ENCODE measurements around the gene KRT6A. TPM values are rescaled to one million over a fixed set of nuclear protein-coding genes. Genes with fewer than 3 reads are reported as not detected.
"Not testable (repeated sequence)": the region's sequence is repeated elsewhere in the genome, so short reads cannot be mapped to it uniquely, and the experiment has no call there.

Gene KRT6A
- total RNA-seq, 1 donor from 2014 or later: not detected

GRCh38 chr12:52488736-52489135 lies 4.3 kb downstream of the KRT6A start:
- peaks cover 4% of the 10 kb centered on the region for H3K36me3 ChIP-seq
- H3K4me1 Mint-ChIP-seq: no peaks in the 10 kb centered on the region
- H3F3A ChIP-seq (ENCODE audit: low read depth): no peaks in the 10 kb centered on the region
- H3K4me3 ChIP-seq: no peak overlapping the region
- H3K79me2 ChIP-seq (ENCODE audit: low read depth): no peaks in the 10 kb centered on the region
- no peak overlapping the region for H3K27ac ChIP-seq
- H3K9me3 Mint-ChIP-seq: peaks cover 3% of the 10 kb centered on the region
- no peaks in the 10 kb centered on the region for H3K27me3 Mint-ChIP-seq (ENCODE audit: insufficient read depth, low read depth)
- H3K36me3 Mint-ChIP-seq: no peaks in the 10 kb centered on the region
- no peaks in the 10 kb centered on the region for H4K20me1 ChIP-seq (ENCODE audit: low read depth)
- TF ChIP-seq EZH2 (IDR thresholded peaks at IDR 0.05) (no peak), EZH2phosphoT487 (IDR thresholded peaks at IDR 0.05) (no peak), CTCF (IDR thresholded peaks at IDR 0.05) (no peak)
- no peaks in the 10 kb centered on the region for H3K9me3 ChIP-seq (ENCODE audit: low read depth)
- no peak overlapping the region for H3K9ac ChIP-seq
- peaks cover 4% of the 10 kb centered on the region for H3K27me3 ChIP-seq
- H3K27ac Mint-ChIP-seq: no peak overlapping the region
- no peak overlapping the region for H2AFZ ChIP-seq (replicated peaks)
- H3K4me1 ChIP-seq: no peaks in the 10 kb centered on the region
- no peak overlapping the region for H3K4me2 ChIP-seq
- no peak for DNase-seq (ENCODE audit: low spot score)
- no peak overlapping the region for H3K4me3 Mint-ChIP-seq

DNA sequence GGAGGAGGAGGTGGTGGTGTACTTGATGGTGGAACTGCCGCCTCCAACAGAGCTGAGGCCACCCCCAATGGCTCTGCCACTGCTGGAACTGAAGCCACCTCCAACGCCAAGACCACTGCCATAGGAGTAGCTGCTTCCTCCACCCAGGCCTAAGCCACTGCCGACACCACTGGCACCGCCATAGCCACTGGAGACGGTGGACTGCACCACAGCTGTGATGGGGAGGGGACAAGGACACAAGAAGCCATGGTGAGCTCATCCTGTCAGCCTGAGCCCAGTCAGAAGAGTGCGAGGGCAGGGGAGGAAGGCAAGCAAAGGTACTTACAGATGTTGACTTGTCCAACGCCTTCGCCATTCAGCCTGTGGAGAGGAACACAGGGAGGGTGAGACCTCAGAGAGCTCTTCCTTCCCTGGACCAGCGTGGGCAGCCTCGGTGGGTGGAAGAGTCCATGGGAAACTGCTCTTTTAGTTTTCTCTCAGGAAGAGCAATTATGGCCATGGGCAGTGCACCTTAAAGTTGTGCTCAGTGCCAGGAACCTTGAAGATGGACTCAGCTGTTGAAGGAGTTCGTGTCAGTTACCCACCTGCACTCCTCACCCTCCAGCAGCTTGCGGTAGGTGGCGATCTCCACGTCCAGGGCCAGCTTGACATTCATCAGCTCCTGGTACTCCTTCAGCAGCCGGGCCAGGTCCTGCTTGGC lies 5.2 kb downstream of the KRT6A start:
- H3K9me3 ChIP-seq (ENCODE audit: low read depth); H3K27me3 ChIP-seq; H3K36me3 ChIP-seq; H3K9me3 Mint-ChIP-seq; H3K4me3 Mint-ChIP-seq; H3K79me2 ChIP-seq (ENCODE audit: low read depth); H3K27me3 Mint-ChIP-seq (ENCODE audit: insufficient read depth, low read depth); H3K9ac ChIP-seq; DNase-seq (ENCODE audit: low spot score); H4K20me1 ChIP-seq (ENCODE audit: low read depth); H3K4me3 ChIP-seq; H3K4me2 ChIP-seq; H3K27ac Mint-ChIP-seq; H3K4me1 Mint-ChIP-seq; H3K27ac ChIP-seq; H3F3A ChIP-seq (ENCODE audit: low read depth); H2AFZ ChIP-seq (replicated peaks); H3K4me1 ChIP-seq; H3K36me3 Mint-ChIP-seq: not testable (repeated sequence)

DNA sequence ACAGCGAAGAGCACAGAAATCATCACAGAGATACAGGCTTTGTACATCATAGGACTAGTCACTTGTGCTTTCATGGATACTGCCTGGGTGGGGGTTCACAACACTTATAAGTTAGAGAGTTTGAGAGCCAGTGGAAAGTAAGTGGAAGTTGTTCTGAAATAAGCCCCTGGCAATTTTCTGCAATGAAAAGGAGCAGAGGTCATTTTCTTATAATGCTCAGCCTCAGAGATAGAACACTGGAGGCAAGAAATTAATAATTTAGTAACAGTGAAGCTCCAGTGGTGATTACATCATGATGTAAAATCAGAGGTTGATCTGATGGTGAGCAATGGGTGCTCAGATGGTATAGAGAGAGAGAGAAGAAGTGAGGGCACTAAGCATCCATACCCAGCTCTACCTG lies 5.8 kb downstream of the KRT6A start:
- TF ChIP-seq CTCF (IDR thresholded peaks at IDR 0.05) (no peak), EZH2phosphoT487 (IDR thresholded peaks at IDR 0.05) (no peak), EZH2 (IDR thresholded peaks at IDR 0.05) (no peak)
- no peaks in the 10 kb centered on the region for H3K36me3 Mint-ChIP-seq

More for the DNA sequence above, 5.8 kb downstream of the KRT6A start:
- Histone ChIP-seq H3K4me3 (no peak overlapping the region), H3F3A (ENCODE audit: low read depth) (no peaks in the 10 kb centered on the region), H3K4me1 (no peaks in the 10 kb centered on the region), H3K9me3 (ENCODE audit: low read depth) (no peaks in the 10 kb centered on the region), H3K4me2 (no peak overlapping the region), H3K27ac (no peak overlapping the region), H4K20me1 (ENCODE audit: low read depth) (no peaks in the 10 kb centered on the region), H2AFZ (replicated peaks) (no peak overlapping the region), H3K79me2 (ENCODE audit: low read depth) (no peaks in the 10 kb centered on the region), H3K9ac (no peak overlapping the region), H3K36me3 (peaks cover 4% of the 10 kb centered on the region), H3K27me3 (peaks cover 4% of the 10 kb centered on the region)
- no peak for DNase-seq (ENCODE audit: low spot score)
- H3K9me3 Mint-ChIP-seq: peaks cover 3% of the 10 kb centered on the region
- H3K4me1 Mint-ChIP-seq: no peaks in the 10 kb centered on the region
- no peak overlapping the region for H3K4me3 Mint-ChIP-seq
- no peaks in the 10 kb centered on the region for H3K27me3 Mint-ChIP-seq (ENCODE audit: insufficient read depth, low read depth)
- H3K27ac Mint-ChIP-seq: no peak overlapping the region

Measured in neural progenitor cell (in vitro differentiated cells).